ENCODE measurements around the gene AMIGO1. TPM values are rescaled to one million over a fixed set of nuclear protein-coding genes. Genes with fewer than 3 reads are reported as not detected.

AMIGO1 gene
- total and polyA plus RNA-seq, 10 of the 15 experiments (the other 5 are each of a cell fraction or from before 2014, with no cell fraction given) = 0.02 to 0.28 (median 0.08) TPM; not detected in 1

DNA sequence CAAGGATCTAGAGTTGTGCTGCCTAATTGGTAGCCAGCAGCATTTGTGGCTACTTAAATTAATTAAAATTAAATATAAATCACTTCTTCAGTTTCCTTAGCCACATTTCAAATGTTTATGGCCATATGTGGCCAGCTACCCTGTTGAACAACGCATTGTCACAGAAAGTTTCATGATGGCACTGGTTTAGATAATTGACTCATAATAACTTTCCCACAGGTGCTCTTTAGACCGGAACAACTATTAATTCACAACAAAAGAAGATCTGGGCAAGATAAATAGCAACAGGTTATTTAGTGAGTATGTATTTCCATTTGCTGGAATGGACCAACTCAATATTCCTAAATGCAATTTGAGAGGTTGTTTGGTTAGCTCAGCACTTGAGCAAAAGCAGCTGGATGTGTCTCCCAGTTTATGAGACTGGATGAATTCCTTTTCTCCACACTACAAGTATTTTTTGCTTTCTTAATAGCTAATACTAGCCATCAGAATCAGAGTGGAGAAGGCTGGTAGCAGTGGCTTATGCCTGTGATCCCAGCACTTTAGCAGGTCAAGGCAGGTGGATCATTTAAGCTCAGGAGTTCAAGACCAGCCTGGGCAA lies 3.7 kb upstream of the AMIGO1 start (continued):
- TF ChIP-seq, protein P1, sequence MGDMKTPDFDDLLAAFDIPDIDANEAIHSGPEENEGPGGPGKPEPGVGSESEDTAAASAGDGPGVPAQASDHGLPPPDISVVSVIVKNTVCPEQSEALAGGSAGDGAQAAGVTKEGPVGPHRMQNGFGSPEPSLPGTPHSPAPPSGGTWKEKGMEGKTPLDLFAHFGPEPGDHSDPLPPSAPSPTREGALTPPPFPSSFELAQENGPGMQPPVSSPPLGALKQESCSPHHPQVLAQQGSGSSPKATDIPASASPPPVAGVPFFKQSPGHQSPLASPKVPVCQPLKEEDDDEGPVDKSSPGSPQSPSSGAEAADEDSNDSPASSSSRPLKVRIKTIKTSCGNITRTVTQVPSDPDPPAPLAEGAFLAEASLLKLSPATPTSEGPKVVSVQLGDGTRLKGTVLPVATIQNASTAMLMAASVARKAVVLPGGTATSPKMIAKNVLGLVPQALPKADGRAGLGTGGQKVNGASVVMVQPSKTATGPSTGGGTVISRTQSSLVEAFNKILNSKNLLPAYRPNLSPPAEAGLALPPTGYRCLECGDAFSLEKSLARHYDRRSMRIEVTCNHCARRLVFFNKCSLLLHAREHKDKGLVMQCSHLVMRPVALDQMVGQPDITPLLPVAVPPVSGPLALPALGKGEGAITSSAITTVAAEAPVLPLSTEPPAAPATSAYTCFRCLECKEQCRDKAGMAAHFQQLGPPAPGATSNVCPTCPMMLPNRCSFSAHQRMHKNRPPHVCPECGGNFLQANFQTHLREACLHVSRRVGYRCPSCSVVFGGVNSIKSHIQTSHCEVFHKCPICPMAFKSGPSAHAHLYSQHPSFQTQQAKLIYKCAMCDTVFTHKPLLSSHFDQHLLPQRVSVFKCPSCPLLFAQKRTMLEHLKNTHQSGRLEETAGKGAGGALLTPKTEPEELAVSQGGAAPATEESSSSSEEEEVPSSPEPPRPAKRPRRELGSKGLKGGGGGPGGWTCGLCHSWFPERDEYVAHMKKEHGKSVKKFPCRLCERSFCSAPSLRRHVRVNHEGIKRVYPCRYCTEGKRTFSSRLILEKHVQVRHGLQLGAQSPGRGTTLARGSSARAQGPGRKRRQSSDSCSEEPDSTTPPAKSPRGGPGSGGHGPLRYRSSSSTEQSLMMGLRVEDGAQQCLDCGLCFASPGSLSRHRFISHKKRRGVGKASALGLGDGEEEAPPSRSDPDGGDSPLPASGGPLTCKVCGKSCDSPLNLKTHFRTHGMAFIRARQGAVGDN (IDR thresholded peaks at IDR 0.05) = no peak
- peak; percentile 10 for TF ChIP-seq MEF2B (IDR thresholded peaks at IDR 0.05; ENCODE audit: partially characterized antibody, poor library complexity, severe bottlenecking)
- TF ChIP-seq IKZF1 (conservative IDR thresholded peaks at IDR 0.05) = 0 out of 2 replicates have a peak, but pooled peaks have one; percentile 15
- TF ChIP-seq BMI1 (IDR thresholded peaks at IDR 0.05; ENCODE audit: borderline replicate concordance) = no peak
- TF ChIP-seq, protein P2, sequence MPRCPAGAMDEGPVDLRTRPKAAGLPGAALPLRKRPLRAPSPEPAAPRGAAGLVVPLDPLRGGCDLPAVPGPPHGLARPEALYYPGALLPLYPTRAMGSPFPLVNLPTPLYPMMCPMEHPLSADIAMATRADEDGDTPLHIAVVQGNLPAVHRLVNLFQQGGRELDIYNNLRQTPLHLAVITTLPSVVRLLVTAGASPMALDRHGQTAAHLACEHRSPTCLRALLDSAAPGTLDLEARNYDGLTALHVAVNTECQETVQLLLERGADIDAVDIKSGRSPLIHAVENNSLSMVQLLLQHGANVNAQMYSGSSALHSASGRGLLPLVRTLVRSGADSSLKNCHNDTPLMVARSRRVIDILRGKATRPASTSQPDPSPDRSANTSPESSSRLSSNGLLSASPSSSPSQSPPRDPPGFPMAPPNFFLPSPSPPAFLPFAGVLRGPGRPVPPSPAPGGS (IDR thresholded peaks at IDR 0.05; ENCODE audit: borderline replicate concordance, insufficient read depth, low read depth, low read length, poor library complexity, severe bottlenecking) = no peak
- peak; percentile 93 for TF ChIP-seq MTA2 (IDR thresholded peaks at IDR 0.05; ENCODE audit: low read depth)
- TF ChIP-seq GABPA (IDR thresholded peaks at IDR 0.05; ENCODE audit: low read depth) = no peak
- no peak for TF ChIP-seq PML (IDR thresholded peaks at IDR 0.05; ENCODE audit: low read length)
- TF ChIP-seq ZNF24 (IDR thresholded peaks at IDR 0.05) = peak; percentile 84
- TF ChIP-seq SUZ12 (IDR thresholded peaks at IDR 0.05; ENCODE audit: unreplicated experiment) = no peak
- TF ChIP-seq, protein P3, sequence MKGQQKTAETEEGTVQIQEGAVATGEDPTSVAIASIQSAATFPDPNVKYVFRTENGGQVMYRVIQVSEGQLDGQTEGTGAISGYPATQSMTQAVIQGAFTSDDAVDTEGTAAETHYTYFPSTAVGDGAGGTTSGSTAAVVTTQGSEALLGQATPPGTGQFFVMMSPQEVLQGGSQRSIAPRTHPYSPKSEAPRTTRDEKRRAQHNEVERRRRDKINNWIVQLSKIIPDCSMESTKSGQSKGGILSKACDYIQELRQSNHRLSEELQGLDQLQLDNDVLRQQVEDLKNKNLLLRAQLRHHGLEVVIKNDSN (IDR thresholded peaks at IDR 0.05; ENCODE audit: borderline replicate concordance, extremely low read length, insufficient read depth, low read depth, low read length) = no peak
- TF ChIP-seq FOXK2 (IDR thresholded peaks at IDR 0.05) = no peak
- TF ChIP-seq IKZF2 (IDR thresholded peaks at IDR 0.05) = peak; percentile 30 to 41; a peak in 3 of 4 replicates
- TF ChIP-seq BCL11A (IDR thresholded peaks at IDR 0.05; ENCODE audit: low read depth, low read length) = peak; percentile 49; the same call in 1 of the 2 replicates
- TF ChIP-seq MXI1 (IDR thresholded peaks at IDR 0.05; ENCODE audit: low read depth, low read length) = no peak
- TF ChIP-seq, protein P4, sequence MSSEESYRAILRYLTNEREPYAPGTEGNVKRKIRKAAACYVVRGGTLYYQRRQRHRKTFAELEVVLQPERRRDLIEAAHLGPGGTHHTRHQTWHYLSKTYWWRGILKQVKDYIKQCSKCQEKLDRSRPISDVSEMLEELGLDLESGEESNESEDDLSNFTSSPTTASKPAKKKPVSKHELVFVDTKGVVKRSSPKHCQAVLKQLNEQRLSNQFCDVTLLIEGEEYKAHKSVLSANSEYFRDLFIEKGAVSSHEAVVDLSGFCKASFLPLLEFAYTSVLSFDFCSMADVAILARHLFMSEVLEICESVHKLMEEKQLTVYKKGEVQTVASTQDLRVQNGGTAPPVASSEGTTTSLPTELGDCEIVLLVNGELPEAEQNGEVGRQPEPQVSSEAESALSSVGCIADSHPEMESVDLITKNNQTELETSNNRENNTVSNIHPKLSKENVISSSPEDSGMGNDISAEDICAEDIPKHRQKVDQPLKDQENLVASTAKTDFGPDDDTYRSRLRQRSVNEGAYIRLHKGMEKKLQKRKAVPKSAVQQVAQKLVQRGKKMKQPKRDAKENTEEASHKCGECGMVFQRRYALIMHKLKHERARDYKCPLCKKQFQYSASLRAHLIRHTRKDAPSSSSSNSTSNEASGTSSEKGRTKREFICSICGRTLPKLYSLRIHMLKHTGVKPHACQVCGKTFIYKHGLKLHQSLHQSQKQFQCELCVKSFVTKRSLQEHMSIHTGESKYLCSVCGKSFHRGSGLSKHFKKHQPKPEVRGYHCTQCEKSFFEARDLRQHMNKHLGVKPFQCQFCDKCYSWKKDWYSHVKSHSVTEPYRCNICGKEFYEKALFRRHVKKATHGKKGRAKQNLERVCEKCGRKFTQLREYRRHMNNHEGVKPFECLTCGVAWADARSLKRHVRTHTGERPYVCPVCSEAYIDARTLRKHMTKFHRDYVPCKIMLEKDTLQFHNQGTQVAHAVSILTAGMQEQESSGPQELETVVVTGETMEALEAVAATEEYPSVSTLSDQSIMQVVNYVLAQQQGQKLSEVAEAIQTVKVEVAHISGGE (CRISPR knock-in tag; IDR thresholded peaks at IDR 0.05) = no peak
- no peak for TF ChIP-seq KDM1A (IDR thresholded peaks at IDR 0.05; ENCODE audit: borderline replicate concordance)
- no peak for TF ChIP-seq CHD4 (IDR thresholded peaks at IDR 0.05)
- TF ChIP-seq JUND (IDR thresholded peaks at IDR 0.05; ENCODE audit: low read depth, low read length) = 0 out of 2 replicates have a peak, but pooled peaks have one; percentile 8
- TF ChIP-seq ZNF622 (IDR thresholded peaks at IDR 0.05) = no peak
